GM18507 (cell line): Measurements from ENCODE around the gene TECPR2.
"Not testable (repeated sequence)": the region's sequence is repeated elsewhere in the genome, so short reads cannot be mapped to it uniquely, and the experiment has no call there.

Experiments used
- DNase-seq: peaks from one replicate; pipeline ENCODE4 v3.0.0; 2011; ENCODE audit warnings: low read depth; ENCODE audit not compliant: insufficient read length; ENCODE audit errors: extremely low spot score
- FAIRE-seq: peaks from 2 replicates; lab custom pipeline; 2011; peaks lifted over from hg19 to GRCh38; lab: Jason Lieb, UNC

Gene TECPR2

GRCh38 chr14:102539544-102540314 lies 177.0 kb downstream of the TECPR2 start:
- FAIRE-seq (no peak), DNase-seq (no peak)

DNA sequence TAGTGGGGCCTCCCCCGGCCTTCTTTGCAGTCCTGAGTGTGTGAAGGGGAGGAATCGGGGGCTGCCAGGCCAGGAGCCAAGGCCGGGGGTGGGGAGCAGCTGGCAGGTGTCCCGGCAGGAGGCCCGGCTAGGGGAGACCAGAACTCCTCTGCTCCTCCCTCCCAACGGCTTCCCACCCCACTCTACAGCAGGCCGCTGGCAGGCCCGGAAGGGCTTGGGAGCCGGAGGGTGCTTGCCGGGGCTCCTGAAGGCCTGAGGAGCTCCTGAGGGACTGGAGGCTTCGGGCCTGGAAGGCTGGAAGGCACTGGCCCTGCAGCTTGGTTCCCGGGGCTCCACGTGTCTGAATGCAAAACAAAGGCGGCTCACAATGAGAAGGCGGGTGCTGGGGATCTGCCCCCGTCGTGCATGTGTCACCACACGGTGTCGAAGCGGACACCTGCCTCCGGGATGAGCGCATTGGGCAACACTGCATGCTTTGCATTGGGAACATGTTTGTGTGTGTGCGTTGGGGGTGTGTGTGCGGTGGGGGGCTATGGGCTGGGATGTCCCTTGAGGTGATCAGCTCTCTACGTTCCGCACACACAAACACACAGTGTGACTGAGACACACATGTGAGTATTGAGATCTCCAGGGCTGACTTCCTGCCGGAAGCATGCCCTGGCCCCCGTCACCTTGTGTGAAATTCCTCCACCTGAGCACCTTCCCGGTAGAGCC lies 177.7 kb downstream of the TECPR2 start:
- DNase-seq (no peak), FAIRE-seq (no peak)

- not testable (repeated sequence) for FAIRE-seq, DNase-seq
Measured at GRCh38 chr14:102541029-102541491, 178.3 kb downstream of the TECPR2 start.

DNA sequence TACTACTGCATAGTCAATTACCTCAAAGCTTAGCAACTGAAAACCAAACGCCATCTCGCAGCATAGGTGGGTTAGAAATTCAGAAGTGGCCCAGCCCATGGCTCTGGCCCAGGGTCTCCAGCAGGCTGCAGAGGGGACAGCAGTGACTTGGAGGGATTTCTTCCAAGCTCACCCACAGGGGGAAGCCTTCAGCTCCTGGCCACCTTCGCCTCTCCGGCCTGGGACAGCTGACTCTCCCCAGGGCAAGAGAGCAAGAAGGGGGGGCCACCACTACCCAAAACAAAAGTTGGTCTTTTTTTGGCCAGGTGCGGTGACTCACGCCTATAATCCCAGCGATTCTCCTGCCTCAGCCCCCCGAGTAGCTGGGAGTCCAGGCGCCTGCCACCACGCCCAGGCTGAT lies 179.0 kb downstream of the TECPR2 start:
- DNase-seq = no peak
- FAIRE-seq = no peak

DNA sequence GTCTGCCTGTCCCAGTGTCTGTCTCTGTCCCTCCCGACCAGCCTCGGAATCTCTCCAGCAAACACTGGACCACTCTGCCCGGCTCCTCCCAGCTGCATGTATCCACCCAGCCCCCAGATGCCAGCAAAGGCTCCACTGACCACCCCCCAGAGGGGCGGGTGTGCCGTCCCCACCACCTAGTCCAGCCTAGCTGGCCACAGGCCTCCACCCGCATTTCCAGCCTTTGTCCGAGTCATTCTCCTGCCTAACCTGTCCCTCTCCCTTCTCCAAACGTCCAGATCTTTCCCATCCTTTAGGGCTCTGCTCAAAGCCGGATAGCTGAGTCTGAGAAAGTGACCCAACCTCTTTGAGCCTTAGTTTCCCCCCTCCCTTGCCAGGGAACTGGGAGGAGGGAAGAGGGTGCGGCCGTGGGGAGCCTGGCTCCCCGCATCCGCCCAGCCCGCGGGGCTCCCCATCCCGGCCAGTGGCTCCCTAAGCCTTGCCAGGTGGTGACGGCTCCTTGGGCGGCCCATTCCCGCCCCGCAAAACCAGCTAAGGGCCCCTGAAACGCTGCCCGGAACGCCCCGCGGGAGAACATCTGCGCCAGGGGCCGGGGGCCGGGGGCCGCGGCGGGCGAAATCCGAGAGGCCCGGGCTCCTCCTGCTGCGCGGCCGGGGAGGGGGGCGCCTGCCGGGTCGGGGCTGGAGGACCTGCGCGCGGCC lies 181.5 kb downstream of the TECPR2 start:
- DNase-seq = no peak
- no peak for FAIRE-seq

DNA sequence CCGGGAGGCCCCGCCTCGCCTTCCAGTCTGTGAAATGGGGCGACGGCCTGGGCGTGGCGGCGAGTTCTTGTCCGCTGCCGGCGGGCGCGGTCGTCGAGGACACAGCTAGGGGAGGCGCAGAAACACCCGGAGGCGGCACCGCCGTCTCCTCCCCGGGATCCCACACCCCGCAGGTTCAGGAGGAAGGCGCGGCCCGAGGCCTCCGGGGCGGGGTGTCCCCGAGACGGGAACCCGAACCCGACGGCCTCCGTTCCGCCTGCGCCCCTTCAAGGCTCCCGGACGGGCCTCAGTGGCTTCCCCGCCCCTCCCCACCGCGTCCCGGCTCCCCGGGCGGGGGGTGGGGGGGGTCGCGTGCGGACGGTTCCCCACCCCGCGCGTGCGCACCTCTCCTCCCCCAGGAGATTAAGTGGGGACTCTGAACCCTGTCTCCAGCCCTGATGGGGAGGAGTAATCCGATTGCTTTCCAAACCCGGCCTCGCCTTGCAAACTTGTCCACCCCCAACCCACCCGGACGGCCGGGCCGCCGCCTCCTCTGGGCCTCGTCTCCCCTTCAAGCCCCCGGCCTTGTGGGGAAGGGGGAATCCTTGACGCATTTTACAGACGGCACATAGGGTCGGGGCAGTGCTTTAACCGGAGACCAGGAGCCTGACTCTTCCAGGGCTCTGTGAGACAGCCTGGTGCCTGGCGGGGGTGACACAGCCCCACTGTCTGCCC lies 182.2 kb downstream of the TECPR2 start:
- DNase-seq = no peak
- FAIRE-seq = no peak

DNA sequence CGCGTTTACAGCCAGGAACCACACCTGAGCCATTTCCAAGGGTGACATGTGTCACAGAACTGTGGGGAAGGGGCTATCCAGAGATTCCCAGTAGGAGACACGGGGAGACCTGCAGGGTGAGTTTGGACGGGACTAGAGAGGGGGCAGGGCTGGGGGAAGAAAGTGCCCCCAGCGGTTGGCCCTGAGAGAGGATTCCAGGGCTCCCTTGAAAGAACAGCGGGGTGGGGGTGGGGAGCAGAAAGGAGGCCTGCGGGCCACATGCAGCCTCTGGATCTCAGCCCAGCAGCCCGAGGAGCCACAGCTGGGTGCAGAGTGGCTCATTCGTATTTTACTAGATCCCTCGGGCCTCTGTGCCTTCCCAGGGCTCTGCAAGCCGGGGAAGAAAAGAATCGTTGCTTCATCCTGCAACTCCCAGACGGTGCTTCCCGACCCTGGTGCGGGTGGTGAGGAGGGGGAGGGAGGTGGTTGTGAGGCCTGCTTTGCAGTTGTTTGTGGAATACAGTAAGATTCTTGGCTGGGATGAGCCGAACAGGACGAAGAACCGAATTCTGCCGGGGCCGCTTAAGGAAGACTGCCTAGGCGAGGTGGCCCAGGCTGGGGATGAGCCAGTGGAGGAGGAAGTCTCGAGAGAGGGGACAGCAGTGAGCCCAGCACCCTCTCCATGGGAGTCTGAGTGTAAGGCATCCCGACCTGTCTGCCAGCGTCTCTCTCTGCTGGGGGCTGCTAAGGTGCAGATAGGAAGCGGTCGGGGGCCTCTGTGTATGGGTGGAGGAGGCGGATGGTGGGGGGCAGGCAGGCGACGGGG lies 182.9 kb downstream of the TECPR2 start:
- no peak for DNase-seq
- FAIRE-seq = no peak

- FAIRE-seq (no peak), DNase-seq (no peak)
Measured at GRCh38 chr14:102548616-102549240, 186.0 kb downstream of the TECPR2 start.

DNA sequence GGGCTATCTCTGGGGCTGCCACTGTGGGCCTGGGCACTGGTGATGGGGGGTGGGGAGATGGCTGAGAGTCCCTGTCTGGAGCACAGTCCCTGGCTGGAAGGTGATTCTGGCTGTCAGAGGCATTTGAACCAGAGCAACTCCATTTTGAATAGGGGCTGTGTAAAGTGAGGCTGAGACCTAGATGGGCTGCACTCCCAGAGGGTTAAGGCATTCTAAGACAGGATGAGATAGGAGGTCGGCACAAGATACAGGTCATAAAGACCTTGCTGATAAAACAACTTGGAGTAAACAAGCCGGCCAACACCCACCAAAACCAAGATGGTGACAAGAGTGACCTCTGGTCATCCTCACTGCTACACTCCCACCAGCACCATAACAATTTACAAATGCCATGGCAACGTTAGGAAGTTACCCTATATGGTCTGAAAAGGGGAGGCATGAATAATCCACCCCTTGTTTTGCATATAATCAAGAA lies 188.2 kb downstream of the TECPR2 start:
- DNase-seq, FAIRE-seq: not testable (repeated sequence)
